ENCODE measurements around the gene HAT1. TPM values are rescaled to one million over a fixed set of nuclear protein-coding genes. Genes with fewer than 3 reads are reported as not detected.

The HAT1 gene
- polyA plus RNA-seq, 1 donor from 2014 or later, result 39.8 TPM

- Histone ChIP-seq H3K9me2 (ENCODE audit: insufficient read depth, low read length) (no peaks in the 10 kb centered on the region), H3K4me3 (ENCODE audit: low read length) (no peak overlapping the region), H2AFZ (ENCODE audit: low read depth, low read length) (no peak overlapping the region), H3K4me2 (ENCODE audit: low read length) (no peak overlapping the region), H3F3A (ENCODE audit: insufficient read depth, low read length, poor library complexity, severe bottlenecking) (no peaks in the 10 kb centered on the region), H3K27ac (ENCODE audit: low read length) (no peak overlapping the region), H3K27me3 (ENCODE audit: insufficient read depth, low read depth, low read length) (no peaks in the 10 kb centered on the region), H3K9me3 (ENCODE audit: low read length) (no peaks in the 10 kb centered on the region), H3K36me3 (ENCODE audit: insufficient read depth, low read length) (no peaks in the 10 kb centered on the region), H3K9ac (ENCODE audit: low read length) (no peak overlapping the region), H3K79me2 (replicated peaks; ENCODE audit: insufficient read depth, low read length) (no peaks in the 10 kb centered on the region), H4K20me1 (ENCODE audit: insufficient read depth) (no peaks in the 10 kb centered on the region)
- TF ChIP-seq CTCF (IDR thresholded peaks at IDR 0.05; ENCODE audit: poor library complexity, severe bottlenecking) (no peak), MXI1 (conservative IDR thresholded peaks at IDR 0.05; ENCODE audit: poor library complexity, severe bottlenecking) (no peak), POLR2AphosphoS5 (IDR thresholded peaks at IDR 0.05) (no peak), EP300 (conservative IDR thresholded peaks at IDR 0.05; ENCODE audit: poor library complexity, severe bottlenecking) (no peak)
Measured at GRCh38 chr2:172011812-172012575, 89.7 kb downstream of the HAT1 start.

DNA sequence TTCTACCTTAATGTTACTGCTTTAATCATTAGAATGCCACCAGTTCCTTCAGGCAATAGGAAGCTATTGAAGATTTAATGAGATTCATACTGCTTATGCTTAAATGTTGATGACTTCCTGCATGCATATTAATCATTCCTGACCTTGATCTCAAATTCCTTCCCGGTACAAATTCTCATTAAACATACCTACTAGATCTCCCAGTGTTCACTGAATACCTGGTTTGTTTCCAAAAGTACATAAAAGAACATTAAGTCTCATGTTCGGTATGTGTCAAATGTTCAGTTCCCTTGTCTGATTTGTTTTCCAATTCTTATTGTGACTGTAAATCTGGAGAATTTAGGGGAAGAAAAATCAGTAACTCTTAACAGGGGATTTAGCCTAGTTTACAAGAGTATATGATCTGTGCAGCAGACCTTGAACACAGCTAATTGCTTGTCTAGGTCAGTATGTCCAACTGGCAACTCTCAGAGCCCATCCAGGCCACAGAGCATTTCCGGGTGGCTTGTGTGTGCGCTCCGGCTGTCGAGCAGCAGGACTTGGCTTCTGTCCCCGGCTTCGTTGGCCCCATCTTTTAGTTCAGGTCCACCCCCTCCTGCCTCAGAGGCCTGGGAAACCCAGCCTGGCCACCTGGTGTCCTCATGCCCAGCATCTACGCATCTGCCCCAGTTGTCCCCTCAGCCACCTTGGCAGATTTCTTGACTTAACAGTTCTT, 90.6 kb downstream of the HAT1 start:
- H3K4me3 ChIP-seq (ENCODE audit: low read length), result no peak overlapping the region
- no peaks in the 10 kb centered on the region for H3K9me3 ChIP-seq (ENCODE audit: low read length)
- no peaks in the 10 kb centered on the region for H3K36me3 ChIP-seq (ENCODE audit: insufficient read depth, low read length)
- no peaks in the 10 kb centered on the region for H3F3A ChIP-seq (ENCODE audit: insufficient read depth, low read length, poor library complexity, severe bottlenecking)
- H4K20me1 ChIP-seq (ENCODE audit: insufficient read depth), result no peaks in the 10 kb centered on the region
- H3K27me3 ChIP-seq (ENCODE audit: insufficient read depth, low read depth, low read length), result no peaks in the 10 kb centered on the region
- TF ChIP-seq EZH2 (IDR thresholded peaks at IDR 0.05; ENCODE audit: borderline replicate concordance, insufficient read depth, low read length, poor library complexity, severe bottlenecking) (no peak), RAD21 (conservative IDR thresholded peaks at IDR 0.05) (no peak), REST (IDR thresholded peaks at IDR 0.05; ENCODE audit: borderline replicate concordance) (no peak), POLR2AphosphoS5 (IDR thresholded peaks at IDR 0.05) (no peak)
- H3K9ac ChIP-seq (ENCODE audit: low read length), result no peak overlapping the region
- H3K4me2 ChIP-seq (ENCODE audit: low read length), result no peak overlapping the region
- no peak overlapping the region for H3K27ac ChIP-seq (ENCODE audit: low read length)
- H3K79me2 ChIP-seq (replicated peaks; ENCODE audit: insufficient read depth, low read length), result no peaks in the 10 kb centered on the region
- no peak overlapping the region for H2AFZ ChIP-seq (ENCODE audit: low read depth, low read length)
- no peaks in the 10 kb centered on the region for H3K9me2 ChIP-seq (ENCODE audit: insufficient read depth, low read length)
